ENCODE measurements around the gene ARMCX1. TPM values are rescaled to one million over a fixed set of nuclear protein-coding genes. Genes with fewer than 3 reads are reported as not detected.

Gene ARMCX1
- 71.4 TPM for total RNA-seq

DNA sequence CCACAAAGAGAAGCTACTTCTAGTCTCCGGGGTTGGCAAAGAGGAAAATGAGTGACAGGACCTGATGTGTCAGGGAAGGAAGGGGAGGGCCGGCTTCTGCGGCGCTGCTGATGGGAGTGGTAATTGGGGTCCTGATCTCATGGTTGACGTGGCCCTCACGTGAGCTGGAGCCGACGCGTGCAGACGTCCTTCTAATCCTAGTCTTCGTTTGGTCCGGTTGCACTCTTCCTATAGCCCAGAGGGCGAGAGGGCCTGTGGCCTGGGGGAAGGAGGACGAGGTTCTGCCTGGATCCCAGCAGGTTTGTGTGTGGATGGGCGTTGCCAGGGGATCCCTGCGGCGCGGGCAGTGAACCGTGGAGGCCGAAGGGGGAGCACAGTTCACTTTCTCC is at the start of gene ARMCX1:
Gene ARMCX1 (plus strand): TSS at position 186 of the 389 bp plus-strand sequence. CDS start 2,384 bp downstream, outside the sequence.

Other genes starting within 250 kb of the ARMCX1 start
- 5.9 TPM for gene TIMM8A, start 201.8 kb upstream of the ARMCX1 start, total RNA-seq
- gene BTK, start 164.4 kb upstream of the ARMCX1 start, total RNA-seq, result 0.94 TPM
- gene RPL36A, start 159.5 kb upstream of the ARMCX1 start, total RNA-seq, result 244 TPM
- 24.4 TPM for gene GLA, start 142.6 kb upstream of the ARMCX1 start, total RNA-seq
- gene HNRNPH2, start 142.3 kb upstream of the ARMCX1 start, total RNA-seq, result 68.2 TPM
- 32.9 TPM for gene ARMCX4, start 65.1 kb upstream of the ARMCX1 start, total RNA-seq
- 23.2 TPM for gene ARMCX6, start 67.5 kb downstream of the ARMCX1 start, total RNA-seq
- 62.3 TPM for gene ARMCX3, start 72.6 kb downstream of the ARMCX1 start, total RNA-seq
- 55.7 TPM for gene ARMCX2, start 109.3 kb downstream of the ARMCX1 start, total RNA-seq

All from parietal lobe (tissue), 1 donor.